ENCODE results near the gene SPAG16. TPM values are rescaled to one million over a fixed set of nuclear protein-coding genes. Genes with fewer than 3 reads are reported as not detected.

SPAG16 gene
- total RNA-seq, 1 experiment from 2014 or later, result 42.8 TPM

DNA sequence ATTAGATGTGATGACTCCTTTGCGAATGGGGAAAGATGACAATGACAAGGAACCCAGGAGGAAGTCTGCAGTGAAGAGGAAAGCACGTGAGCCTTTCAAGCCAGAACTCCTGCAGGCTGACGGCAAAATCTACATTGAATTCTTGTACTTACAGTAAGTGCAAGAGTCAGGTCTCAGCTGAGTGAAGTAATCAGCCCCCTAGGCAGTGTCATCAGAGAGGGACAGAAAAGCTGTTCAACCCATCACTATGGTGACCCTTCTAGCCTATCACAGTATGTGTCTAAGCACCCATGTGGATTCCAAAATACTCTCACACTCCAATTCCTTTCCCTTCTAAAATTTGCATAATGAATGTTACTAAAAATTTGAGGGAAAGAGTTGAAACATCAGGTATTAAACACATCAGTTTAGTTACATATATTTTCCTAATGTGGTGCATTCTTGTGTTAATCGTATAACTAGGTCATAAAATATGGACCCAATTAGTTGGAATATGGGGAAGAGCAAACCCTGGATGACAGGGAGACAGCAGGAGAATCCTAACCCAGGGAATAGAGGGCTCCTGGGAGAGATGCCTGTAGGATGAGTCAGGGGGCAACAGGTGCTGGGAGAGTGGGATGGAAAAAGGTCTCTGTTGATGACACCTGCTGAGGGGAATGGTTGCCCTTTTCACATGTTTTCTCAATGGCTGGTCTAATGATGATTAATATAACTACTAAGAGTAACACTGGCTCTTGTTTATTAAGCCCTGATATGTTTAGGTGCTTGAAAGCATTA is 1166.0 kb downstream of the SPAG16 start:
- DNase-seq (ENCODE audit: low spot score), result no peak
- in situ Hi-C loops (cut with HindIII; ENCODE audit: low sequenced_read_pairs), result no loop called here

DNA sequence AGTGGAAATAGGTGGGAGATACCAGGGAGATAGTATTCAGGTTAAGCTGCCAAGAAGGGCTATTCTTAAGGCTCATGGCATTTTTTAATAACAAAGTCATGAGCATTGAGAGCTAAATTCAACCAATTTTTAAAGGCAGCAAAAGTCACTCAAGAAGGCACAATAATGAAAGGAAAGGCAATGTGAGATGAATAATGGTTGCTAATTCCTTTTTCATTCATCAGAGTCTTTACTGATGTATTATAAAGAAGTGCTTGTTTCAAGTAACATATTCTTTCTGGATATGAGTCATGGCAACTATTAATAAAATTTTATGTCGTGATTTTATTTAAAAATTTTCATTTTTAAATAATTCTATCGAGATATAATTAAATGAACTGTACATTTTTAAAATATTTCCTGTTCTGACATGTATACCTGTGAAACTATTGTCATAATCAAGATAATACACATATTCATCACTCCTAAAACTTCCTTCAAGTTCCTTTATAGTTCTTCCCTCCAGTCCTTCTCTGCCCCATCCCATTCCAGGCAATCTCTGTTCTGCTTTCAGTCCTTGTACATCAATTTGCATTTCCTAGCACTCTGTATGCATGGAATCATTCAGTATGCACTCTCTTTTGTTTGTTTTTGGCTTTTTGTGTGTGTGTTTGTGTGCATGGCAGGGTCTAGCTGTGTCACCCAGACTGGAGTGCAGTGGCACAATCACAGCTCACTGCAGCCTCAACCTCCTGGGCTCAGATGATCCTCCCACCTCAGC is 1167.4 kb downstream of the SPAG16 start:
- in situ Hi-C loops (cut with HindIII; ENCODE audit: low sequenced_read_pairs), result no loop called here
- DNase-seq (ENCODE audit: low spot score), result no peak

Other genes with a start within 250 kb of the SPAG16 start
- gene IKZF2, start 132.9 kb upstream of the SPAG16 start, total RNA-seq (2014; rRNA removed; shearing (Covaris generic)), result 0.80 TPM in 1 of 2 replicates, not detected in the other

All from G401 (cell line).